Body of pancreas (tissue), 4 donors: ENCODE data around the gene SYT6.
A peak's percentile ranks its signal among the peaks of the same experiment; 100 is the strongest.

ENCODE experiments used
- POLR2A ChIP-seq, 3 donors: fragments of 450-650 bp; IDR thresholded peaks; one replicate each; pipeline ENCODE4 v1.6.1; 2016; ENCODE audit warnings: antibody characterized with exemption in 3 of 3, mild to moderate bottlenecking in 2 of 3
- TF ChIP-seq, protein P1 (sequence below), 7 experiments: fragments of 450-650 bp in 4 of 7; fragments of 200-600 bp in 3 of 7; sonication (generic) in 3 of 7; IDR thresholded peaks; one replicate each; pipeline ENCODE4 v1.5.1; 2016 to 2019; ENCODE audit warnings: antibody characterized with exemption in 7 of 7

DNA sequence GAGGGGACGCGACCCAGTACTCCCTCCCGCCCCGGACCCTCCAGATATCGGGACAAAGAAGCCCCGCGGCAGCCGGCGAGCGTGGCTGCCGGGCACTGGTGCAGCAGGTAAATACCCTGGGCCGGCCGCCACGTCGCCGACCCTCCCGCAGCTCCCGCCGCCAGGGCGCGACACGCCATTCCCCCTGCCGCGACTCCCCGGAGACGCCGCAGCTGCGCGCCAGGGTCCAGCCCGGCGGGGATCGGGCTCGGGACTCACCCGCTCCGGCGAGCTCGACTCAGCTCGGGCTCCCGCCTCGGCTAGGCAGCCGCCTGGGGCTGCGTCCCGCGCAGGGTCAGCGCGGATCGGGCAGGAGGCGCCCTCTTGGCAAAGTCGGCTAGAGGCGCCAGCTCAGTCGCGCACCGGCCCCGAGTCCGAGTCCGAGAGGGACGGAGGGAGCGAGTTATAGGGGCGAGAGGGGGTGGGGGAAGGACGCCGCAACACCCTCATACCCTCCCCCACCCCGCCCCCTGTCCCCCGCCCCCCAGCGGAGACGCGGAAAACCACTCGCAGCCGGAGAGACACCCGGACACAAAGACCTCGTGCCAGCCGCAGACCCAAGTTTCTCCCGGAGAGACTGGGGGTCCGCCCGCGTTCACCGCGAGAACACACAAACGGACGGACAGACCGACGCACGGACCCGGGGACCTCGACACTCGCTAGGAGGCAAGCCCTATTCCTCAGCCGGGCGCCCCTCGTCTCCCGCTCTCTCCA, 985 bp downstream of the SYT6 start:
- peak in 2 of 3 donors; percentile 28 to 37 for TF ChIP-seq POLR2A (IDR thresholded peaks at IDR 0.05)
- TF ChIP-seq, protein P1, sequence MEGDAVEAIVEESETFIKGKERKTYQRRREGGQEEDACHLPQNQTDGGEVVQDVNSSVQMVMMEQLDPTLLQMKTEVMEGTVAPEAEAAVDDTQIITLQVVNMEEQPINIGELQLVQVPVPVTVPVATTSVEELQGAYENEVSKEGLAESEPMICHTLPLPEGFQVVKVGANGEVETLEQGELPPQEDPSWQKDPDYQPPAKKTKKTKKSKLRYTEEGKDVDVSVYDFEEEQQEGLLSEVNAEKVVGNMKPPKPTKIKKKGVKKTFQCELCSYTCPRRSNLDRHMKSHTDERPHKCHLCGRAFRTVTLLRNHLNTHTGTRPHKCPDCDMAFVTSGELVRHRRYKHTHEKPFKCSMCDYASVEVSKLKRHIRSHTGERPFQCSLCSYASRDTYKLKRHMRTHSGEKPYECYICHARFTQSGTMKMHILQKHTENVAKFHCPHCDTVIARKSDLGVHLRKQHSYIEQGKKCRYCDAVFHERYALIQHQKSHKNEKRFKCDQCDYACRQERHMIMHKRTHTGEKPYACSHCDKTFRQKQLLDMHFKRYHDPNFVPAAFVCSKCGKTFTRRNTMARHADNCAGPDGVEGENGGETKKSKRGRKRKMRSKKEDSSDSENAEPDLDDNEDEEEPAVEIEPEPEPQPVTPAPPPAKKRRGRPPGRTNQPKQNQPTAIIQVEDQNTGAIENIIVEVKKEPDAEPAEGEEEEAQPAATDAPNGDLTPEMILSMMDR (IDR thresholded peaks at IDR 0.05), result no peak
